WI38 (cell line): Measurements from ENCODE around the gene C4orf51.

ENCODE experiments used
- H3K4me3 ChIP-seq: 2 replicates; pipeline ENCODE4 v1.5.1; 2011; ENCODE audit warnings: low read depth, mild to moderate bottlenecking, control low read depth, low read length
- CTCF ChIP-seq: IDR thresholded peaks from 2 replicates; pipeline ENCODE4 v1.5.1; 2012; ENCODE audit warnings: low read depth, mild to moderate bottlenecking, control low read depth, low read length

C4orf51 gene

GRCh38 chr4:145660064-145660463 is 19.9 kb upstream of the C4orf51 start:
- TF ChIP-seq CTCF = no peak
- no peak overlapping the region for H3K4me3 ChIP-seq

GRCh38 chr4:145663194-145663593 is 16.8 kb upstream of the C4orf51 start:
- TF ChIP-seq CTCF = no peak
- H3K4me3 ChIP-seq = no peak overlapping the region

- no peak overlapping the region for H3K4me3 ChIP-seq
- TF ChIP-seq CTCF = no peak
These were observed 14.2 kb upstream of the C4orf51 start for GRCh38 chr4:145665773-145666172.

GRCh38 chr4:145670422-145670821 is 9.5 kb upstream of the C4orf51 start:
- H3K4me3 ChIP-seq = no peak overlapping the region
- TF ChIP-seq CTCF = no peak

- no peak for TF ChIP-seq CTCF
- H3K4me3 ChIP-seq = no peak overlapping the region
These were observed 426 bp upstream of the C4orf51 start for GRCh38 chr4:145679520-145679919.

GRCh38 chr4:145680902-145681301 is 956 bp downstream of the C4orf51 start:
- no peak for TF ChIP-seq CTCF
- H3K4me3 ChIP-seq = no peak overlapping the region

GRCh38 chr4:145681518-145681917 is 1.6 kb downstream of the C4orf51 start:
- no peak for TF ChIP-seq CTCF
- no peak overlapping the region for H3K4me3 ChIP-seq
